SJSA1 (cell line): ENCODE measurements around the gene DYNLT2B. TPM values are rescaled to one million over a fixed set of nuclear protein-coding genes. Genes with fewer than 3 reads are reported as not detected.
A peak's percentile ranks its signal among the peaks of the same experiment; 100 is the strongest.

Experiments used
- DNase-seq, 2 experiments: peaks; one replicate each; pipeline ENCODE4 v3.0.0-alpha.2; 2015 to 2020; ENCODE audit warnings: low spot score in 2 of 2, low read depth in 1 of 2
- H3K27ac ChIP-seq: fragments of 250-450 bp; sonication (Bioruptor Pico); 2 replicates; pipeline ENCODE4 v1.5.1; 2020; ENCODE audit warnings: mild to moderate bottlenecking, moderate library complexity
- H3K27me3 ChIP-seq: fragments of 250-450 bp; sonication (Bioruptor Pico); replicated peaks from 2 replicates; pipeline ENCODE4 v1.5.1; 2020; ENCODE audit warnings: mild to moderate bottlenecking, moderate library complexity
- H3K36me3 ChIP-seq: fragments of 250-450 bp; sonication (Bioruptor Pico); 2 replicates; pipeline ENCODE4 v1.5.1; 2020; ENCODE audit warnings: mild to moderate bottlenecking
- H3K4me1 ChIP-seq: fragments of 250-450 bp; sonication (Bioruptor Pico); replicated peaks from 2 replicates; pipeline ENCODE4 v1.6.1; 2021; ENCODE audit warnings: mild to moderate bottlenecking
- H3K4me3 ChIP-seq: fragments of 250-450 bp; sonication (Bioruptor Pico); 2 replicates; pipeline ENCODE4 v1.5.1; 2020; ENCODE audit warnings: mild to moderate bottlenecking
- H3K9me3 ChIP-seq: fragments of 250-450 bp; sonication (Bioruptor Pico); replicated peaks from 2 replicates; pipeline ENCODE4 v1.5.1; 2020; ENCODE audit warnings: mild to moderate bottlenecking
- total RNA-seq: library from RNA; depleted of rRNA; stranded (reverse); fragments of >200 nt; shearing (Covaris generic); gene quantifications from 2 replicates; pipeline ENCODE4 v1.2.3, GENCODE V29; 2014

Gene DYNLT2B
- total RNA-seq, 1 experiment from 2014 or later = 20.5 TPM

DNA sequence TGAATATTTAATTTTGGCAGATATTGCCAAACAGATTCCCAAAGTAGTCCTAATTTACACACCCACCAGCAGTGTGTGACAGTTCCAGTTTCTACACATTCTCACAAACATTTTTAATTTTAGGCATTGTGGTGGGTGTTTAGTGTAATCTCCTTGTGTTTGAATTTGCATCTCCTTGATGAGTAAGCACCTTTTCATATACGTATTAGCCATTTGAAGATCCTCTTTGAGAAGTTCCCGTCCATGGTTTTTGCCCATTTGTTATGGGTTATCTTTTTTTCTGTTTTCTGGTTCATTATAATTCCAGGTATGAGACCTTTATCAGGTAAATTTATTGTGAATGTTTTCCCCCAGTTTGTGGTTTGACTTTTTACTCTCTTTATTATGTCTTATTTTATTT is 22.4 kb upstream of the DYNLT2B start:
- H3K27me3 ChIP-seq = no peaks in the 10 kb centered on the region
- peak overlapping the region; percentile 93 for H3K27ac ChIP-seq
- no peaks in the 10 kb centered on the region for H3K9me3 ChIP-seq
- H3K36me3 ChIP-seq = no peaks in the 10 kb centered on the region
- H3K4me3 ChIP-seq = no peak overlapping the region
- DNase-seq = no peak
- peaks cover 41% of the 10 kb centered on the region for H3K4me1 ChIP-seq

GRCh38 chr3:196339493-196340254 is 21.6 kb upstream of the DYNLT2B start:
- H3K27ac ChIP-seq = peak overlapping the region; percentile 93
- H3K9me3 ChIP-seq = no peaks in the 10 kb centered on the region
- no peaks in the 10 kb centered on the region for H3K27me3 ChIP-seq
- peak; percentile 60 to 63 for DNase-seq
- H3K36me3 ChIP-seq = no peaks in the 10 kb centered on the region
- H3K4me1 ChIP-seq = peaks cover 41% of the 10 kb centered on the region
- no peak overlapping the region for H3K4me3 ChIP-seq

DNA sequence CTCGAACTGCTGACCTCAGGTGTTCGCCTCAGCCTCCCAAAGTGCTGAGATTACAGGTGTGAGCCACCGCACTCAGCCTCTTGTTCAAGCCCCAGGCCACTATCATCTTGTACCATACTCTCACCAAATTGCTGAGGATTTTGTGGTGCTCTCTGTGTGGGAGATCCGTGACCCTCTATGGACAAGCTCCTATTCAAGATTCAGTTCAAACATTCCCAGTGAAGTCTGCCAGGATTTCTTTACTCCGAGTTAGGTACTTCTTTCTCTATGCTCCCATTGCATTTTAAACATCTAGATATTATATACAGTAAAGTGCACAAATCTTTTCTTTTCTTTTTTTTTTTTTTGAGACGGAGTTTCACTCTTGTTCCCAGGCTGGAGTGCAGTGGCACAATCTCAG is 21.0 kb upstream of the DYNLT2B start:
- Histone ChIP-seq H3K4me1 (peaks cover 41% of the 10 kb centered on the region), H3K27ac (peak overlapping the region; percentile 93), H3K4me3 (no peak overlapping the region)

DNA sequence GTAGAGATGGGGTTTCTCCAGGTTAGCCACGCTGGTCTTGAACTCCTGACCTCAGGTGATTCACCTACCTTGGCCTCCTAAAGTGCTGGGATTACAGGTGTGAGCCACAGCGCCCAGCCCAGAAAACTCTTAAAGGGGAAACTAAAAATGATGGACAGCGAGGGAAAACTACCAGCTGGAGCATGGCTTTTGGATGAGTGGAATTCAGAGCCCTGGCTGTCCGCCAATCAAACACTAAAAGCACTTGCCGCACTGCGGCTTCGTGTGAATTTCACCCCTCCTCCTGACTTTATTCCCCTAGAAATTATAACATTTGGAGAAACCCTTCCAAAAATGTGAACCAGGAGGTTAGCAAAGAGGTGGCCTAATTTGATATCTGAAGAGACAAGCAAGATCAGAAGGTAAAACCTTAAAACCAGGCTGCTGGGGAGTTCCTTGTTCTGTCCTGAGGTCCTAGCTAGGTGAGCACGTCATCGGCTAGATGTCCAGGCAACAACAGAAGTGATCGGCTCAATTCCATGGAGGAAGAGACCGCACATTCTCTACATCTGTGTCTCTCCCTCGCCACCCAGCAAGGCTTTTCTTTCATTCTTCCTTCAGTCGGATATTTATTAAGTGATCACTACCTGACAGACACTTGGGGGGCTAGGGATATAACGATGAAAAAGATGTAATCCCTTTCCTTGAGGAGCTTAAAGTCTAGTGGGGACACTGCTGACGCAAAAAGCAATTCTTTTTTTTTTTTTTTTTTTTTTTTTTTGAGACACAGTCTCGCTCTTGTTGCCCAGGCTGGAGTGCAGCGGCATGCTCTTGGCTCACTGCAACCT is 18.5 kb upstream of the DYNLT2B start:
- Histone ChIP-seq H3K27ac (no peak overlapping the region), H3K9me3 (no peaks in the 10 kb centered on the region), H3K36me3 (no peaks in the 10 kb centered on the region), H3K4me1 (peaks cover 41% of the 10 kb centered on the region), H3K27me3 (no peaks in the 10 kb centered on the region), H3K4me3 (no peak overlapping the region)
- DNase-seq = no peak

More for the DNA sequence above, 21.0 kb upstream of the DYNLT2B start:
- Histone ChIP-seq H3K9me3 (no peaks in the 10 kb centered on the region), H3K36me3 (no peaks in the 10 kb centered on the region), H3K27me3 (no peaks in the 10 kb centered on the region)
- DNase-seq = peak in 1 of 2 experiments; percentile 15

DNA sequence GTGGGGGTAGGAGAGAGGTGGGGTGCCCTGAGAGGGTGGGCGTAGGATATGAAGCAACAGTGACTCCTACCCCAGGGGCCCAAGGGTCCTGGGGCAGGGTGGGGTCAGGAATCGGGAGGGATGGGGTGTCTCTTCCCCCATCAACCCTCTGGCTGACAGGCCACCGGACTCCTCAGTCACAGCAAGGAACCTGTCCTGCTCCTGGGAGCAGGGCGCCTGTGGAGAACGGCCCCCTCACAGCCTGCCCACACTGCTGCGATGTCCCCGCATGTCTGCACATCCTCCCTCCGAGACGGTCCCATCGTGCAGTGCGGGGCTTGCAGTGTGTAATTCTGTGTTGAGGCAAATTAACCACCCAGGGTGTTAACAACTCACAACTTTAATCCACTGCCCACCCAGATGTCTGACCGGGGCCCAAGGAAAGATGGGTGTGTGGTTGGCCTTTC is 17.5 kb upstream of the DYNLT2B start:
- peaks cover 34% of the 10 kb centered on the region for H3K4me1 ChIP-seq
- H3K36me3 ChIP-seq = no peaks in the 10 kb centered on the region
- no peak overlapping the region for H3K27ac ChIP-seq
- no peak overlapping the region for H3K4me3 ChIP-seq
- H3K9me3 ChIP-seq = no peaks in the 10 kb centered on the region
- no peak for DNase-seq
- no peaks in the 10 kb centered on the region for H3K27me3 ChIP-seq

- DNase-seq = no peak
- Histone ChIP-seq H3K36me3 (no peaks in the 10 kb centered on the region), H3K27me3 (no peaks in the 10 kb centered on the region), H3K27ac (no peak overlapping the region), H3K4me3 (no peak overlapping the region), H3K9me3 (no peaks in the 10 kb centered on the region), H3K4me1 (peaks cover 29% of the 10 kb centered on the region)
These were observed 16.9 kb upstream of the DYNLT2B start for GRCh38 chr3:196334982-196335381.

- no peaks in the 10 kb centered on the region for H3K9me3 ChIP-seq
- DNase-seq = no peak
- peaks cover 1% of the 10 kb centered on the region for H3K4me1 ChIP-seq
- peaks cover under 1% of the 10 kb centered on the region; the same call in 1 of the 2 replicates for H3K36me3 ChIP-seq
- H3K4me3 ChIP-seq = no peak overlapping the region
- no peak overlapping the region for H3K27ac ChIP-seq
- no peaks in the 10 kb centered on the region for H3K27me3 ChIP-seq
These were observed 14.1 kb upstream of the DYNLT2B start for GRCh38 chr3:196332168-196332567.

GRCh38 chr3:196327405-196327804 is 9.4 kb upstream of the DYNLT2B start:
- Histone ChIP-seq H3K9me3 (no peaks in the 10 kb centered on the region), H3K36me3 (peaks cover 9% of the 10 kb centered on the region; the same call in 1 of the 2 replicates), H3K4me3 (no peak overlapping the region), H3K4me1 (no peaks in the 10 kb centered on the region; the same call in 1 of the 2 replicates), H3K27ac (no peak overlapping the region), H3K27me3 (no peaks in the 10 kb centered on the region)
- DNase-seq = no peak

DNA sequence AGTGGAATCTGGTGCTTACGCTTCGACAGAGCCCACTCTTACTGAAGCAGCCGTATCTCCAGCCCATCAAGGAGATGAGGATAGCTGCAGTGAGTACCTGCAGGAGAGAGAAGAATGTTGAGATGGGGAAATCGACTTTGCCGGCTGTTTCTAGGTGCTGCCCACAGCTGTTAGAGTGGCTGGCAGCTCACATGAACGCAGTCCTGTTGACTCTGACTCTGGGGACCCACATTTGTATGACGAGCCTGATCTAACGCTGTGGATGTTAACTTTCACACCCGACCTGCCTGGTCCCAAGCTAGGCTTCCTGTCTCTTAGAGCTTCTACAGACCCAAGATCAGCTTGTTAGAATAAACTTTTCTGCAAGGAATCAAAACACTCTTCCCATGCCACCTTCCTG is 8.9 kb upstream of the DYNLT2B start:
- Histone ChIP-seq H3K27me3 (no peaks in the 10 kb centered on the region), H3K4me1 (no peaks in the 10 kb centered on the region; the same call in 1 of the 2 replicates), H3K9me3 (no peaks in the 10 kb centered on the region), H3K27ac (no peak overlapping the region), H3K4me3 (no peak overlapping the region), H3K36me3 (peaks cover 9% of the 10 kb centered on the region; the same call in 1 of the 2 replicates)
- DNase-seq = no peak

DNA sequence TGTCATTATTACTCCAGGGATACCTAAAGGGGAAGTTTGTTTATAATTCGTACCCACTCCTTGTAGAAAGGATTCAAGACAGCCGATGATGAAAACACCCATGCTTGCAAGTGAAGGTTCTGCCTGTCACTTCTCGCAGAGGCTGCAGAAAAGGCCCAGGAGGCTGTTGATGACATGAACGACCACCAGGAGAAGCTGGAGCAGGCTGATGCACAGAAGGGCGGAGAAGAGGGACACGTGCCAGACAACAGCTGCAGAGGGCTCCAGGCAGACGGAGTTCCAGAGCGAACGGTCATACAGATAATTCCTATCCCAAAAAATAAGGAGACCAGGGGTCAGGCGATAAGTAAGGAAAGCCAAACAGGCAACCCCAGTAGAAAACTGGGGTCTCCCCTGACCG is 5.7 kb upstream of the DYNLT2B start:
- no peak for DNase-seq
- no peak overlapping the region for H3K27ac ChIP-seq

GRCh38 chr3:196323016-196323415 is 5.0 kb upstream of the DYNLT2B start:
- Histone ChIP-seq H3K4me1 (no peaks in the 10 kb centered on the region; the same call in 1 of the 2 replicates), H3K9me3 (no peaks in the 10 kb centered on the region), H3K27me3 (no peaks in the 10 kb centered on the region), H3K4me3 (no peak overlapping the region), H3K36me3 (peaks cover 9% of the 10 kb centered on the region), H3K27ac (no peak overlapping the region)
- DNase-seq = no peak

More for the DNA sequence above, 5.7 kb upstream of the DYNLT2B start:
- Histone ChIP-seq H3K27me3 (no peaks in the 10 kb centered on the region), H3K36me3 (peaks cover 9% of the 10 kb centered on the region; the same call in 1 of the 2 replicates), H3K4me1 (no peaks in the 10 kb centered on the region; the same call in 1 of the 2 replicates), H3K4me3 (no peak overlapping the region), H3K9me3 (no peaks in the 10 kb centered on the region)

GRCh38 chr3:196321162-196321561 is 3.1 kb upstream of the DYNLT2B start:
- Histone ChIP-seq H3K27ac (no peak overlapping the region), H3K27me3 (no peaks in the 10 kb centered on the region)
- no peak for DNase-seq

GRCh38 chr3:196320137-196320536 is 2.1 kb upstream of the DYNLT2B start:
- no peak for DNase-seq
- H3K27ac ChIP-seq = no peak overlapping the region
- no peaks in the 10 kb centered on the region for H3K9me3 ChIP-seq
- no peaks in the 10 kb centered on the region for H3K27me3 ChIP-seq
- H3K4me1 ChIP-seq = no peaks in the 10 kb centered on the region
- H3K36me3 ChIP-seq = peaks cover 10% of the 10 kb centered on the region
- H3K4me3 ChIP-seq = no peak overlapping the region

More at GRCh38 chr3:196321162-196321561, 3.1 kb upstream of the DYNLT2B start:
- no peak overlapping the region for H3K4me3 ChIP-seq
- no peaks in the 10 kb centered on the region for H3K4me1 ChIP-seq
- H3K36me3 ChIP-seq = peaks cover 5% of the 10 kb centered on the region
- no peaks in the 10 kb centered on the region for H3K9me3 ChIP-seq
